Right ventricle myocardium inferior (tissue), 1 donor: ENCODE measurements around the gene AXDND1. TPM values are rescaled to one million over a fixed set of nuclear protein-coding genes. Genes with fewer than 3 reads are reported as not detected.
"Not testable (repeated sequence)": the region's sequence is repeated elsewhere in the genome, so short reads cannot be mapped to it uniquely, and the experiment has no call there.

ENCODE experiments used
- ATAC-seq: fragments of 200-7000 bp; cut with Tn5 transposase; one replicate; pipeline ENCODE4 v1.9.1; 2020; ENCODE audit warnings: mild to moderate bottlenecking, moderate library complexity
- DNase-seq: peaks from one replicate; pipeline ENCODE4 v3.0.0; 2021; ENCODE audit errors: missing footprints
- intact Hi-C: fragments of 100-400 bp; cut with DNase I; formaldehyde crosslinking; loops from one replicate; pipeline ENCODE4 v1.11.0; 2022
- total RNA-seq: library from RNA; stranded (reverse); fragmentation: NEBNext Ultra II Directional; extraction: Animal tissue kit (Norgen Biotek cat#: 25700); gene quantifications from one replicate; pipeline ENCODE4 v1.2.1, GENCODE V29; 2021
- donor health status: DM: no; HTN: yes; CAD: no; lungs with severe emphysema.

AXDND1 gene
- total RNA-seq, 1 donor from 2014 or later = not detected

DNA sequence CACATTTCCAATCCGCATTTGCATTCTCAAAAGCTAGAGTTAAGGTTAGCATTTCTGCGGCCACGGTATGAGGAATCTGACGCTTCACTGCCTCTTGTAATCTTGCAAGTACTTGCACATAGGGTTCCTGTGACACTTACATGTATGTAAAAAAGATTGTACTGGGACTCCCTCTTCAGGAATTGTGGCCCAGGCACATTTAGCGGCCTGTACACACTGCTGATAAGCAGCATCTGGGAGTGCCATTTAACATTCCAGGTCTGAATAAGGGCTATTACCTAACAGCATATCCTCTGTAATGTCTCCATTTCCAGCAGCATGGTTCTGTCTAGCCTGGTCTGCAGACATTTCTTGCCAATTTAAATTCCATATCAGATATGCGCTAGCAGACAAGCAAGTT is 75.7 kb downstream of the AXDND1 start:
- DNase-seq = peak; percentile 15
- ATAC-seq = no peak
- intact Hi-C loops = no loop called here

DNA sequence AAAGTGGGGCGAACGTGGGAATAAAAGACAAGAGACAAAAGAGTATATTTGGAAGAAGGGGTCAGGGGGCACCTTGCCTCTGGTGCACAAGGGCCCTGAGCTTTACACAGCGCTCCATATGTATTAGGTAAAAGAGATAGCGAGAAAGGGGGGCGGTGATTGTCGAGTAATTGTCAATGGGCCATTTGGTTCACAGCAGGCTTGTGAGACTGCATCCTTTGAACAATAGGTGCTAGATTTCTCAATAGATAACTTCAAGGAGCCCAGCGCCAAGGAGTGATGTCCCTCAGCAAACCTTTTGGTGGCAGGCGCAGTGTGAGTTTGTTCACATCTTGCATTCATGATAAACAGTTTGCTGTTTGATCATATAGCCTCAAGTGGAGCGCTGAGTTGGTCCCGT is 77.1 kb downstream of the AXDND1 start:
- ATAC-seq, intact Hi-C loops: not testable (repeated sequence)
- DNase-seq = peak; percentile 55

DNA sequence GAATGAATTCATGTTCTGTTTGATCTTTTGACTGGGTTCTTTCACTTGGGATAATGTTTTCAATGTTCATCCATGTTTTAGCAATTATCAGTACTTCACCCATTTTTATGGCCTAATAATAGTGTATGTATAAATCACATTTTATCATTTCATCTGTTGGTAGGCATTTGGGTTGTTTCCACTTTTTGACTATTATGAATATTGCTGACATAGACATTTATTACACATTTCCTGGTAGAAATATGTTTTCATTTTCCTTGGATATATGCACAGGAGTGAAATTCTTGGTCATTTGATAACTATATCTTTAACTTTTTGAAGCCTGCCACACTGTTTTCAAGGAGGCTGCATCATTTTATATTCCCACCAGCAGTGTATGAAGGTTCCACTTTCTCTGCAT is 79.8 kb downstream of the AXDND1 start:
- DNase-seq = no peak
- intact Hi-C loops = no loop called here
- no peak for ATAC-seq

DNA sequence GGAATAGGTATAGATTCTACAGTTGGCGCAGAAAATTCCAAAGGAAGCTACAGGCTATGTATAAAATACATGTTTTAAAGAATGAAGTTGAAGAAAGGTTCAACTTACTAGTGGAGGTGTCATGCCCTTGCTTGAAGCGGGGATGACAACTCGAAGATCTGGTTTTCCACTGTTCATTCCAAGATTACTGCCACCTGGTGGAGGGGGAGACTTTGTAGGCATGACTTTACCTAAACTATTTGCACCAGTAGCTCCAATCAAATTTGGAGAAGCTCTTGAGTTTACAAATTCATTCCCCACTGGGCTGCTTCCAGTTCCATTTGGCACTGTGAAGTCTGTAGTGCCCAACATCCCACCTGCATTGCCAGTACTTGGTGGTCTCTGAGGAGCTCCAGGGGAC is 81.7 kb downstream of the AXDND1 start:
- DNase-seq = no peak
- ATAC-seq = no peak
- intact Hi-C loops = no loop called here

DNA sequence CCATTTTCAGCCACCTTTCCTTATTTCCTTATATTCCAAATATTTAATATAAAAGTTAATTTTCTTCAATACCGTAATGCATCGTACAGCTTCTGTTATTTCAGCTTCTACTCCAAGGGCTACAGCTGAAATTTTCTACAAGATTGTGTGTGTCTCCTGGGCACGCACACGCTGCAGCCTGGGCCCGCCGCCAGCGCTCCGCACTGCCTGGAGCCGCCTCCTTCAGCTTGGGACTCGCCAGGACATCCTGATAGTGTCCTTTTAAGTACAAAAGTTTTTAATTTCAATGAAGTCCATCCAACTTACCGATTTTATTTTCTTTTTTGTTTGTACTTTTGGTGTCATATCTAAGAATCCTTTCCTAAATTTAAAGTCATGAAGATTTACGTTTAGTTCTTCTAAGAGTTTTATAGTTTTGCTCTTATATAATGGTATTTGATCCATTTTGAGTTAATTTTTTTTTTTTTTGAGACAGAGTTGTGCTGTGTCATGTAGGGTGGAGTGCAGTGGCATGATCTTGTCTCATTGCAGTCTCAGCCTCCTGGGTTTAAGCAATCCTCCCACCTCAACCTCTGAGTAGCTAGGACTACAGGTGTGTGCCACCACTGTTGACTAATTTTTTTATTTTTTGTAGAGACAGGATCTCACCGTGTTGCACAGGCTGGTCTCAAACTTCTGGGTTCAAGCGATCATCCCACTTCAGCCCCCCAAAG is 82.8 kb downstream of the AXDND1 start:
- DNase-seq (no peak), ATAC-seq (no peak)
- intact Hi-C loops = no loop called here

DNA sequence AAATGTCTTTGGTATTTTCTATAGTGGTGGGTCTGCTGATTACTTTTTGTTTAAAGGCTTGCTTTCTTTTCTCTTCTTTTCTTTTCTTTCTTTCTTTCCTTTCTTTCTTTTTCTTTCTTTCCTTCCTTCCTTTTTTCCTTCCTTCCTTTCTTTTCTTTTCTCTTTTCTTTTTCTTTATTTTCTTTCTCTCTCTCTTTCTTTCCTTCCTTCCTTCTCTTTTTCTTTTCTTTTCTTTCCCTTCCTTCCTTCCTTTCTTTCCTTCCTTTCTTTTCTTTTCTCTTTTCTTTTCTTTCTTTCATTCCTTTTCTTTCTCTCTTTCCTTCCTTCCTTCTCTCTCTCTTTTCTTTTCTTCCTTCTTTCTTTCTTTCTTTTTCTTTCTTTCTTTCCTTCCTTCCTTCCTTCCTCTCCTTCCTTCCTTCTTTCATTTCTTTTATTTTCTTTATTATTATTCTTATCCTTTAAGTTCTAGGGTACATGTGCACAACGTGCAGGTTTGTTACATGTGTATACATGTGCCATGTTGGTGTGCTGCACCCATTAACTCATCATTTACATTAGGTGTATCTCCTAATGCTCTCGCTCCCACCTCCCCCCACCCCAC is 93.9 kb downstream of the AXDND1 start:
- DNase-seq, ATAC-seq, intact Hi-C loops: not testable (repeated sequence)

DNA sequence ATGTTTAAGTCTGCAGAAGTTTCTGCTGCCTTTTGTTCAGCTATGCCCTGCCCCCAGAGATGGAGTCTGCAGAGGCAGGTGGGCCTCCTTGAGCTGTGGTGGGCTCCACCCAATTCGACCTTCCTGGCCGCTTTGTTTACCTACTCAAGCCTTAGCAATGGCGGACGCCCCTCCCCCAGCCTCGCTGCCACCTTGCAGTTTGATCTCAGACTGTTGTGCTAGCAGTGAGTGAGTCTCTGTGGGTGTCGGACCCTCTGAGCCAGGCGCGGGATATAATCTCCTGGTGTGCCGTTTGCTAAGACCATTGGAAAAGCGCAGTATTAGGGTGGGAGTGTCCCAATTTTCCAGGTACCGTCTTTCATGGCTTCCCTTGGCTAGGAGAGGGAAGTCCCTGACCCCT is 99.9 kb downstream of the AXDND1 start:
- DNase-seq = peak; percentile 50
- intact Hi-C loops, ATAC-seq: not testable (repeated sequence)

DNA sequence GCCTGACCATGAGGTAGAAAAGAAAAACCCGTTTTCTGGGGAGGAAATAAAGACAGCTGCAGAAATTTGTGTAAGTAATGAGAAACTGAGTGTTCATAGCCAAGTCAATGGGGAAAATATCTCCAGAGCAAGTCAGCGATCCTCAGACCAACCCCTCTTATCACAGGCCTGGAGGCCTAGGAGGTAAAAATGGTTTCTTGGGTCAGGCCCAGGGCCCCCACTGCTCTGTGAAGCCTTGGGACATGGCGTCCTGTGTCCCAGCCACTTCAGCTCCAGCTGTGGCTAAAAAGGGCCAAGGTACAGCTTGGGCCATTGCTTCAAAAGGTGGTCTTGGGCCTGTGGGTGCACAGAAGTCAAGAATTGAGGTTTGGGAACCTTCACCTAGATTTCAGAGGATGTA is 108.9 kb downstream of the AXDND1 start:
- DNase-seq = no peak
- ATAC-seq = no peak
- intact Hi-C loops = no loop called here

DNA sequence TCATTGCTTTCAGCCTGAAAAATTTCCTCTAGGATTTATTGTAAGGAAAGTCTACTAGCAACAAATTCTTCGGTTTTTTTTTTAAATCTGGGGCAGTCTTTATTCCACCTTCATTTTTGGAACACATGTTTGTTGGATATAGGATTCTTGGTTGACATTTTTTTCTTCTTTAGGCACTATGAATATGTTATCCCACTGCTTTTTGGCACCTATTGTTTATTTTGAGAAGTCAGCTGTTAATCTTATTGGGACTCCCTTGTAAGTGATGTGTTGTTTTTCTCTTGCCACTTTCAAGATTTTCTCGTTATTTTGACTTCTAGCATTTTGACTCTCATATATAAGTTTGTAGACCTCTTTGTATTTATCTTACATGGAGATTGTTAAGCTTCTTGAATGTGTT is 110.7 kb downstream of the AXDND1 start:
- intact Hi-C loops = no loop called here
- ATAC-seq (no peak), DNase-seq (no peak)

DNA sequence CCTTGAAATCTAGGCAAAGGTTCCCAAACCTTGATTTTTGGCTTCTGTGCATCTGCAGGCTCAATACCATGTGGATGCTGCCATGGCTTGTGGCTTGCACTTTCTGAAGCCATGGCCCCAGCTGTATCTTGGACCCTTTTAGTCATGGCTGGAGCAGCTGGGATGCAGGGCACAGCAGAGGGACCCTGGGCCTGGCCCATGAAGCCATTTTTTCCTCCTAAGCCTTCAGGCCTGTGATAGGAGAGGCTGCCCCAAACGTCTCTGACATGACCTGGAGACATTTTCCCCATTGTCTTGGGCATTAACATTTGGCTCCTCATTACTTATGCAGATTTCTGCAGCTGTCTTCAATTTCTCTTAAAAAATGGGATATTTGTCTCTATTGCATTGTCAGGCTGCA is 112.6 kb downstream of the AXDND1 start:
- ATAC-seq (no peak), DNase-seq (no peak)
- intact Hi-C loops = no loop called here

DNA sequence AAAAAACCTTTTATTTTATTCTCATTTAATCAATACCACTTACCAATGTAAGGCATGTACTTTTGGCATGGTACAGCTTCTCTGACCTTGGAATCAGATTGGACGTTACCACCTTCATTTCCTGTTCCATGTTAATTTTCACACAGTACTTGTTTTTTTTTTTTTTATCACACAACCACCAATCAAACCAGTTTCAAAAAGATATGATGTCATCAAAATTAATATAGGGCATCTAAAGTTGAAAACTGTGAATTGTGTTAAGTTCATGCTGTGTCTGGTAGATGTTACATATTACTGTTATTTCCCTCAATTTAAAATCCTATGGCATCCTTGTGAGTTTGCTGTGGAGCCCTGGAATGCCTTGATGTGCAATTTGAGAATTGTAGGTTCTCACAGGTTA is 124.8 kb downstream of the AXDND1 start:
- DNase-seq (no peak), ATAC-seq (no peak)
- intact Hi-C loops = no loop called here

DNA sequence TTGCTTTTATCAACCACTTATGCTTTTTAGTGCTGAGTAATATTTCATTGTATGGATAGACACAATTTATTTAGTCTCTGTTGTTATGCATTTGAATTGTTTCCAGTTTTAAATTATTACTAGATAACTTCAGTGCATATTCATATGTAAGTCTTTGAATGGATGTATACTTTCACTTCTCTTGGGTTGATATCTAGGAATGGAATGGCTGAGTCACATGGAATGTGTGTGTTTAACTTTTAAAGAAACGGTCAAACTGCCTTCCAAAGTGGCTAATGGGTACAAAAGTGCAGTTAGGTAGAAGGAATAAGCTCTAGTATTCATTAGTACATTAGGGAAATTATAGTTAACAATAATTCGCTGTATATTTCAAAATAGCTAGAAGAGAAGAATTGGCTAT is 127.6 kb downstream of the AXDND1 start:
- ATAC-seq (no peak), DNase-seq (no peak)
- intact Hi-C loops = no loop called here

DNA sequence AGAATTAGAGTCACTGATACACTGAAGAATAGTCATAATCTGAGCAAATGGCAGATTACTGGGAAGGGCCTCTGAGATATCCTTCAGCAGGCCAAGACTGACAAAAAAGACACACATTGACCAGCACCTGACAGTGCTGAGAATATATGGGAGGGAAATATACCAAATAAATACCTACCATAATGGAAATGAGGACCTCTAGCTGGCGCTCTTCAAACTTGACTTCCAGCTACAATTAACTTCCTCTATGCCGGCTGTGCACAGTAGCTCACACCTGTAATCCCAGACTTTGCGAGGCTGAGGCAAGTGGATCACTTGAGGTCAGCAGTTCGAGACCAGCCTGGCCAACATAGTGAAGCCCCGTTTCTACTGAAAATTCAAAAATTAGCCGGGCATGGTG is 140.4 kb downstream of the AXDND1 start:
- no peak for ATAC-seq
- no peak for DNase-seq
- intact Hi-C loops = no loop called here

DNA sequence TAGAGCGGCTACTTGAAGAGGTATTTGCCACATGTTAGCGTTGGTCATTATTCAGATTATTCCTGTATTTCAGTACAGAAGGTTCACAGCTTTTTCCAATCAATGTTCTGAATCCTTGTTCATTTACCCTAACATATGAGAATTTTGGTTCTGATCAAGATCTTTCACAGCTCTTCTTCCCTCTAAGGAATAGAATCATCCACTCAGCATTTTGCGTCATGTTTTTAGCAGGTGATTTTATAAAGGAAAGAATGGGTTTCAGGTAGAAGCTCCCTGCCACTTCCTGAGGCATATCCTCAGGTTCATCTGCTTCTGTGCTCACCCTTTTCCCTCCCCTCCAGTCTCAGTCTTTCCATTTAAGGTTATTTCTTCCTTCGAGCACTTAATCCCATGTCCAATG is 143.6 kb downstream of the AXDND1 start:
- DNase-seq (no peak), ATAC-seq (no peak)
- intact Hi-C loops = no loop called here

DNA sequence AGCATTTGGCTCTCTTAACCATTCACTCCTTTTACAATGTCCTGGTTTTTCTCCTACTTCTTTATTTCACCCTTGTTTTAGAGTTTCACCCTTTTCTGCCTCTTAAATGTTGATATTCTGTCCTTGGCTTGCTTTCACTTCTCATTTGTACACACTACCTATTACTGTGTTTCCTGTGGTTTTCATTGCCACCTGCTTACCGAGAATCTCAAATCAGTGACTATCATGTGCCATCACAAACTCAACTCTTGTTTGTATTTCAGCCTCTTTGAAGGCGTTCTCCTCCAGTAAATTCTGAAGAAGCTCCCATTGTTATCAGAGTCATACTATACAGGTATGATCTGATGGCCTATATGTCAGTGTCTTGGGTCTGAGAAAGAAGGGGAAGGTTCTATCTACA is 144.3 kb downstream of the AXDND1 start:
- intact Hi-C loops = no loop called here
- ATAC-seq (no peak), DNase-seq (no peak)

DNA sequence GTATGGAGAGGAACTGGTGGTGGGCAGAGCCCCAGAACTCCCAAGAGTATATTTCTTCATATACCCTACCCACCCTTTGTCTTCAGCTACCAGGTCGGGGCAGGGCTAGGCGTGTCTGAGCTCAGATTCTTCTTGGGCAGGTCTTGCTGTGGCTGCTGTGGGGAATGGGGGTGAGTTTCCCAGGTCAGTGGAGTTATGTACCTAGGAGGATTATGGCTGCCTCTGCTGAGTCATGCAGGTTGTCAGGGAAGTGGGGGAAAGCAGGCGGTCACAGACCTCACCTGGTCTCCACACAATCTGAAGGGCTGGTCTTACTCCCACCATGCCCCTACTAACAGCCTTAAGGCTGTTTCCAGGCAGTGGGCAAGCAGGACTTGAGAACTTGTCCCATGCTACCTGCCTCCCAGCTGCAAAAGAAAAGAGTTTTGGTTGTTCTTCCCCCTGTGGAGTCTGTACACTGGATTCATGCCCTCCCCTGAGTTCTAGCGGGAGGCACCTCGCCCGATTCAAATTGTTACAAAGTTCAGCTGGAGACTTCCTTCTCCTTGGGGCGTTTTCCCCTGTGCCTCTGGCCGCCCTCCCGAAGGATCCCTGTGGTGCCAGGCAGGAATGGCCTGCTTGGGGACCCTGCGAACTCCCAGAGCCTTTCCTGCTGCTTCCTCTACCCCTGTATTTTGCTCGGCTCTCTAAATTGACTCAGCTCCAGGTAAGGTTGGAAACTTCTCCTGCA is 151.4 kb downstream of the AXDND1 start:
- DNase-seq (no peak), ATAC-seq (no peak)
- intact Hi-C loops = no loop called here

DNA sequence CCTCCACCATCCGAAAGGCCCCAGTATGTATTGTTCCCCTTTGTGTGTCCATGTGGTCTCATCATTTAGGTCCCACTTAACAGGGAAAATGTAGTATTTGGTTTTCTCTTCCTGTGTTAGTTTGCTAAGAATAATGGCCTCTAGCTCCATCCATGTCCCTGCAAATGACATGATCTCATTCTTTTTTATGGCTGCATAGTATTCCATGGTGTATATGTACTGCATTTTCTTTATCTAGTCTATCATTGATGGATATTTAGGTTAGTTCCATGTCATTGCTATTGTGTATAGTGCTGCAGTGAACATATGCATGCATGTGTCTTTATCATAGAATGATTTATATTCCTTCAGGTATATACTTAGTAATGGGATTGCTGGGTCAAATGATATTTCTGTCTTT is 152.8 kb downstream of the AXDND1 start:
- ATAC-seq, DNase-seq, intact Hi-C loops: not testable (repeated sequence)

DNA sequence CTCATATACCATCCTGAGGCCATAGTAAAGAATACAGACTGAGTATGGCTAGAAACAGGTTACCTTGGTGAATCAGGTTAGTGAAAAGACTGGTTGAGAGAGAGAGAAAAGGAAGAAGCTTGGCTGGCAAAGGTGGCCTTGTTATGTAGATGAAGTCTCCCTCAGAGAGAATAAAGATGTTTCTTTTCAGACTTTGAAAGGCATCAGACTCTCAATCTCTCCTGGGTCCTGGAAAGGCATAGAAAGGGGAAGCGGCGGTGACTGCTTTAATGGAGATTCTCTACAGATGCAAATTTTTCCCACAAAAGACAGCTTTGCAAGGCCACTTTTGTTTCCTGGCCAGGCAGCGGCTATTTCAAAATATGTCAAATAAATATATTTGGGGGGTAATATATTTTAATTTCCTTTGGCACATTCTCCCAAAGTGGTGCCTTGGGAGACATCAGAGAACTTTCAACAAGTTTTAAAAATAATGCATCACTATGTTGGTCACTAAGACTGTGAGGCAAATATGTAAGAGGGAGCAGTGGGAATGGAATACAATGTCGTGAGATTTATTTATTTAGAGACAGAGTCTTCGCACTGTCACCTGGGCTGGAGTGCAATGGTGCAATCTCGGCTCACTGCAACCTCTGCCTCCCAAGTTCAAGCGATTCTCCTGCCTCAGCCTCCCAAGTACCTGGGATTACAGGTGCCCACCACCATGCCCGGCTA is 163.9 kb downstream of the AXDND1 start:
- DNase-seq = no peak
- intact Hi-C loops = no loop called here
- no peak for ATAC-seq

DNA sequence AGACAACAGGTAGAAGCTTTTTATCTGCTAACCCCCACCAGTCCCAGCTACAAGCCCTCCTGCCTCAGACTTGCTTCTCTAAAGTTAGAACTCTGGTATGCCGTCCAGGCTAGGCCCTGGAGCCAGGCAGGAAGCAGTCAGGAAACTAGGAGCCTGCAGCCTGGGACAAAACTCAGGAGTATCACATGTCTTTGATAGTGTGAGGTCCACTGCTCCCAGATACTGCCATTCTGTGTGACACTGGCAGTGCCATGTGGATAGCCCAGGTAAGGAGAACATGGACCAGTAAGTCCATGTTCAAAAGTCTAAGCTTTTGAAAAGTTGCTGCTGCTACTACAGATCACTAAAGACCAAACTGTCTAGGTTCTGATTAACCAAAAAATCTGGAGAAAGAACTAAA is 164.6 kb downstream of the AXDND1 start:
- DNase-seq = no peak
- intact Hi-C loops = no loop called here
- ATAC-seq = no peak

DNA sequence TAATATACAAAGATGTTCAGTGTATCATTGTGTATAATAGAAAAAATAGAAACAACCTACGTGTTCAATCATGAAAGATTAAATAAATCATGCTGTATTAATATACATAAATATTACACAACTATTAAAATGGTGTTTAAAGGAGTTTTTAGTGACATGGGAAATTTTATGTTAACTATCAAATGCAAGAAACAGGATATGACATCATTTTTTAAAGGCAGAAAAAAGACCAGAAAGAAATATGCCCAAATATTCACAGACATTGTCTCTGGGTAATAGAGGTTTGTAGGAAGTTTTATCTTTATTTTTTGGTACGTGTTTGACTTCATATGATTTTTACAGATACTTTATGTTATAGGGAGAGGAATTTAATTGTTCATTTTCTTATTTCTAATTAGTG is 176.0 kb downstream of the AXDND1 start:
- DNase-seq = no peak

More for the DNA sequence above, 176.0 kb downstream of the AXDND1 start:
- ATAC-seq = no peak
- intact Hi-C loops = no loop called here
